SK-N-SH treated with all-trans-retinoic acid at 6 μM for 48 hours (cell line): ENCODE results near the gene SCAMP1.

Experiments used
- ZFP3 ChIP-seq: fragments of 250-450 bp; sonication (Bioruptor Pico); IDR thresholded peaks from 2 replicates; pipeline ENCODE4 v1.5.0; 2020; ENCODE audit warnings: mild to moderate bottlenecking, moderate library complexity
- ZFP30 ChIP-seq: fragments of 450-650 bp; formaldehyde crosslinking; IDR thresholded peaks from 2 replicates; pipeline ENCODE4 v1.5.0; 2022; ENCODE audit warnings: mild to moderate bottlenecking, moderate library complexity
- TF ChIP-seq, protein P1 (sequence below): fragments of 250-450 bp; sonication (Bioruptor Pico); IDR thresholded peaks from 2 replicates; pipeline ENCODE4 v1.8.0; 2021; ENCODE audit warnings: low read depth, mild to moderate bottlenecking, moderate library complexity, borderline replicate concordance

DNA sequence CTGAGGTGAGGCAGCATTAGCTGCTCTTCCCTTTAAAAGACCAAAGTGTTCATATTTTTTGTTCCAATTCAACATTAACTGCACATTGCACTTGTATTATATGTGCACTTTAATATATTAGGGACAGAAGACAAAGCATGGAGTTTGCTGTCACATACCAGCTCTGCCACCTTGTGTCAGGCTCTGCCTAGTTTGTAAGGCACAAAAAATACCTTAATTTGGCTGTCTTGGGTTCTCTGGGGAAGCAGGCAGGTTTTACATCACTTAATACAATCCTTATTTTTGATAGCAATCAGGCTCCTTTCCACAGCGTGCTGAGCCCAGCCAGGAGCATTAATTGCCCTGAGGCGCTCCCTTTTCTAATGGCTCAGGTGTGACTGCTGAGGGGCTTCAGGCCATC is 131.8 kb downstream of the SCAMP1 start:
- TF ChIP-seq ZFP3 (CRISPR knock-in tag) (no peak), ZFP30 (no peak)
- TF ChIP-seq, protein P1, sequence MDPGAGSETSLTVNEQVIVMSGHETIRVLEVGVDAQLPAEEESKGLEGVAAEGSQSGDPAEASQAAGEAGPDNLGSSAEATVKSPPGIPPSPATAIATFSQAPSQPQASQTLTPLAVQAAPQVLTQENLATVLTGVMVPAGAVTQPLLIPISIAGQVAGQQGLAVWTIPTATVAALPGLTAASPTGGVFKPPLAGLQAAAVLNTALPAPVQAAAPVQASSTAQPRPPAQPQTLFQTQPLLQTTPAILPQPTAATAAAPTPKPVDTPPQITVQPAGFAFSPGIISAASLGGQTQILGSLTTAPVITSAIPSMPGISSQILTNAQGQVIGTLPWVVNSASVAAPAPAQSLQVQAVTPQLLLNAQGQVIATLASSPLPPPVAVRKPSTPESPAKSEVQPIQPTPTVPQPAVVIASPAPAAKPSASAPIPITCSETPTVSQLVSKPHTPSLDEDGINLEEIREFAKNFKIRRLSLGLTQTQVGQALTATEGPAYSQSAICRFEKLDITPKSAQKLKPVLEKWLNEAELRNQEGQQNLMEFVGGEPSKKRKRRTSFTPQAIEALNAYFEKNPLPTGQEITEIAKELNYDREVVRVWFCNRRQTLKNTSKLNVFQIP (CRISPR knock-in tag) = no peak
